ENCODE data around the gene HELB. TPM values are rescaled to one million over a fixed set of nuclear protein-coding genes. Genes with fewer than 3 reads are reported as not detected.

HELB gene
- polyA plus RNA-seq, 1 experiment = 2.0 TPM

DNA sequence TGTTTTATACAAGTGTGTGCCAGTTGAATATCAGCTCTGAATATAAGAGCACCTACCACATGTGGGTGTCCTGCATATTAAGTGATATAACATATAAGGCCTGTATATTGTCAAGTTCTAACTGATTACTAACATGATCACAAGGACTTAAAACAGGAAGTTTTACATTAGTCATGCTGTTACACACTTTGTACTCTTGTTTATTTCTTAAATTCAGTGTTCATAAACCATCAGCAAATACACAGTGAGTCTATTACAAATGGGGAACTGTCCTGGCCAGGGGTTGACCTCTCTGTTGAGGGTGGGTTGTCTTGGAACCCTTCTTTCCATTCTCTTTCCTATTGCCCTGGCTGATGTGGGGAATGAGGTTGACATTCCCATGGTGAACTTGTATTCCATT, 19.1 kb downstream of the HELB start:
- TF ChIP-seq, protein P1, sequence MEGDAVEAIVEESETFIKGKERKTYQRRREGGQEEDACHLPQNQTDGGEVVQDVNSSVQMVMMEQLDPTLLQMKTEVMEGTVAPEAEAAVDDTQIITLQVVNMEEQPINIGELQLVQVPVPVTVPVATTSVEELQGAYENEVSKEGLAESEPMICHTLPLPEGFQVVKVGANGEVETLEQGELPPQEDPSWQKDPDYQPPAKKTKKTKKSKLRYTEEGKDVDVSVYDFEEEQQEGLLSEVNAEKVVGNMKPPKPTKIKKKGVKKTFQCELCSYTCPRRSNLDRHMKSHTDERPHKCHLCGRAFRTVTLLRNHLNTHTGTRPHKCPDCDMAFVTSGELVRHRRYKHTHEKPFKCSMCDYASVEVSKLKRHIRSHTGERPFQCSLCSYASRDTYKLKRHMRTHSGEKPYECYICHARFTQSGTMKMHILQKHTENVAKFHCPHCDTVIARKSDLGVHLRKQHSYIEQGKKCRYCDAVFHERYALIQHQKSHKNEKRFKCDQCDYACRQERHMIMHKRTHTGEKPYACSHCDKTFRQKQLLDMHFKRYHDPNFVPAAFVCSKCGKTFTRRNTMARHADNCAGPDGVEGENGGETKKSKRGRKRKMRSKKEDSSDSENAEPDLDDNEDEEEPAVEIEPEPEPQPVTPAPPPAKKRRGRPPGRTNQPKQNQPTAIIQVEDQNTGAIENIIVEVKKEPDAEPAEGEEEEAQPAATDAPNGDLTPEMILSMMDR (IDR thresholded peaks at IDR 0.05; ENCODE audit: low read depth, low read length) = no peak
- ChIA-PET POLR2A (no interaction called here), CTCF (interaction anchor here (1.1 kb wide), 1 partner anchor 87 kb away, joined by 7 read pairs; no protein-coding TSS in a partner anchor)
- DNase-seq (ENCODE audit: low read depth, low spot score) = no peak
- H3K27me3 ChIP-seq (ENCODE audit: control insufficient read depth, insufficient read depth, low read length) = no peaks in the 10 kb centered on the region
- H3K4me3 ChIP-seq (ENCODE audit: low read depth, low read length) = no peak overlapping the region
- H3K9me3 ChIP-seq (ENCODE audit: control insufficient read depth, insufficient read depth, low read length) = no peaks in the 10 kb centered on the region
- H3K27ac ChIP-seq (ENCODE audit: low read depth, low read length) = no peak overlapping the region

DNA sequence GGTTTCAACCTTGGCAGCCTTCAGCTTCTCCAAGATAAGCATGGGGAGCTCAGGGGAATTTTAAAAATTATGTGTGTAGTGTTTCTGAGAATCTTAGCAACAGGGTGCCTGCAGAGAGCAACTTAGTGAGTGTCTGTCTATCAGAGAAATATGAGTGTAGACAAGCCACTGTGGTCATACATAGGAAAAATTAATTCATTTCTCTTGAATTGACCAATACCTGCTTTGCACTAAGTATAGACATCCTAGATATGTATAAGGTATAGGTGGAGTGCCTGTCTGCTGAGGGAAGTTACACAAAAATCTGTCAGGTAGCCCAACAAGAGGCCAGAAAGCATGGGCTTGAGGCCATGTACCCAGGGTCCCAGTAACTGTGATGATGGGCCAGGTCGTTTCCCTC, 20.7 kb downstream of the HELB start:
- H3K4me3 ChIP-seq (ENCODE audit: low read depth, low read length) = no peak overlapping the region
- TF ChIP-seq, protein P1 (IDR thresholded peaks at IDR 0.05; ENCODE audit: low read depth, low read length) = no peak
- ChIA-PET CTCF (no interaction called here), POLR2A (no interaction called here)
- no peak overlapping the region for H3K27ac ChIP-seq (ENCODE audit: low read depth, low read length)
- no peak for DNase-seq (ENCODE audit: low read depth, low spot score)
- H3K27me3 ChIP-seq (ENCODE audit: control insufficient read depth, insufficient read depth, low read length) = no peaks in the 10 kb centered on the region
- H3K9me3 ChIP-seq (ENCODE audit: control insufficient read depth, insufficient read depth, low read length) = no peaks in the 10 kb centered on the region

DNA sequence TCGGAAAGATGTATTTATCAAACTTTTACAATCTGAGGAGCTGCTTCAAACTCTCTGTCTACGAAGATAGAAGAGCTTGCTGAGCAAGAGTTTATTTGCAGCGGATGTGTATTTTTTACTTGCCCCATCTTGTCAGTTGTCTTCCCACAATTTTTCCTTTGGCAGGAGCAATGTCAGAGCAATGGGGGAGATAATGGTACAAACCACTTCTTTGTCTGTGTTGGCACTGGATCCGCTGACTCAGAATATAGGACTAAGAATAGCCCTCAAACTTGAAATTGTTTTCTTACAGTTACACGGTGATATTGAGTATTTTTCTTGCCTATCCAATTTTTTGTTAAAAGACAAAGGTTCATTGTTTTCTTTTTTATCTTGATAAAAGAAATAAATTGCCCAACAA, 27.6 kb downstream of the HELB start:
- TF ChIP-seq, protein P1 (IDR thresholded peaks at IDR 0.05; ENCODE audit: low read depth, low read length) = no peak
- Histone ChIP-seq H3K27me3 (ENCODE audit: control insufficient read depth, insufficient read depth, low read length) (no peaks in the 10 kb centered on the region), H3K27ac (ENCODE audit: low read depth, low read length) (no peak overlapping the region), H3K9me3 (ENCODE audit: control insufficient read depth, insufficient read depth, low read length) (no peaks in the 10 kb centered on the region; the same call in 1 of the 2 replicates), H3K4me3 (ENCODE audit: low read depth, low read length) (no peak overlapping the region)
- POLR2A ChIA-PET = no interaction called here
- CTCF ChIA-PET = no interaction called here
- no peak for DNase-seq (ENCODE audit: low read depth, low spot score)

DNA sequence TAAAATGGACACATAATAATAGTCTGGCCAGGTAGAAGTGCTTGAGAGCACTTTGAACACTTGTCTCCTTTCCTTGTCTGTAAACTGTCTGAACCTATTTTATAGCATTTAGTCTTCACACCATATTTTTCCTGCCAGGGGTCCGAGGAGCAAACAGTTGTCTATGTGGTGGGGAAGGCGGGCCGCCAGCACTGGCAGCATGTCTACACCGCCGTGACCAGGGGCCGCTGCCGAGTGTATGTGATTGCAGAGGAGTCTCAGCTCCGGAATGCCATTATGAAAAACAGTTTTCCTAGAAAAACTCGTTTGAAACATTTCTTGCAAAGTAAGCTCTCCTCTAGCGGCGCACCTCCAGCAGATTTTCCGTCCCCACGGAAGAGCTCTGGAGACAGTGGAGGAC, 28.7 kb downstream of the HELB start:
- no peak overlapping the region for H3K4me3 ChIP-seq (ENCODE audit: low read depth, low read length)
- ChIA-PET CTCF (no interaction called here), POLR2A (no interaction called here)
- TF ChIP-seq, protein P1 (IDR thresholded peaks at IDR 0.05; ENCODE audit: low read depth, low read length) = no peak
- H3K27me3 ChIP-seq (ENCODE audit: control insufficient read depth, insufficient read depth, low read length) = no peaks in the 10 kb centered on the region
- H3K27ac ChIP-seq (ENCODE audit: low read depth, low read length) = no peak overlapping the region
- H3K9me3 ChIP-seq (ENCODE audit: control insufficient read depth, insufficient read depth, low read length) = no peaks in the 10 kb centered on the region; the same call in 1 of the 2 replicates
- DNase-seq (ENCODE audit: low read depth, low spot score) = no peak

DNA sequence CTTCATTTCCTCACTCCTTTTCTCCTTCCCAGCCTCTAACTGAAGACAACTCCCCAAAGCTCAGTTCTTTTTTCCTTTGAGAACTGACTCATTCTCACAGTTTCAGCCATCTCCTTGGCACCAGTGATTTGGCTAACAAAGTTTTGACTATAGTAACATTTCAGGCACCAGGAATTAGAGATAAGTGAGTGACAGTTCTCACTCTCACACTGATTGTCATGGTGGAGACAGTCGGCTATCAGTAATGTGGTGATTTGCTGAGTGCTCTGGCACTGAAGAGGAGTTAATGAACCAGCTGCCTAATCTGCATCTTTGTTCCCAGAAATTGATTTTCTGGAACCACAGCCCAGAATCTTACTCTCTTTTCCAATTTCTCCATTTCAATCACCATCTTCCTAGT, 29.5 kb downstream of the HELB start:
- H3K4me3 ChIP-seq (ENCODE audit: low read depth, low read length) = no peak overlapping the region
- H3K9me3 ChIP-seq (ENCODE audit: control insufficient read depth, insufficient read depth, low read length) = no peaks in the 10 kb centered on the region; the same call in 1 of the 2 replicates
- ChIA-PET POLR2A (no interaction called here), CTCF (no interaction called here)
- no peak for DNase-seq (ENCODE audit: low read depth, low spot score)
- TF ChIP-seq, protein P1 (IDR thresholded peaks at IDR 0.05; ENCODE audit: low read depth, low read length) = no peak
- H3K27ac ChIP-seq (ENCODE audit: low read depth, low read length) = no peak overlapping the region
- H3K27me3 ChIP-seq (ENCODE audit: control insufficient read depth, insufficient read depth, low read length) = no peaks in the 10 kb centered on the region
